B cell (primary cell): ENCODE results near the gene ATCAY. TPM values are rescaled to one million over a fixed set of nuclear protein-coding genes. Genes with fewer than 3 reads are reported as not detected.

Experiments
- ATAC-seq: fragments of 200-7000 bp; cut with Tn5 transposase; one replicate; pipeline ENCODE4 v1.10.0; 2021; ENCODE audit warnings: low read depth, mild to moderate bottlenecking, moderate number of reproducible peaks, moderate library complexity
- CTCF ChIA-PET: fragments of 350-600 bp; sonication (Branson Sonifier 250); formaldehyde crosslinking; loops from one replicate; lab custom pipeline; 2021; ENCODE audit warnings: antibody characterized with exemption, inconsistent platforms; lab: Charles Lee
- POLR2A ChIA-PET: fragments of 350-600 bp; sonication (Branson Sonifier 250); formaldehyde crosslinking; loops from one replicate; lab custom pipeline; 2021; ENCODE audit warnings: antibody characterized with exemption; lab: Charles Lee
- DNase-seq: peaks from one replicate; pipeline ENCODE4 v3.0.0; 2013
- H2AFZ ChIP-seq: 2 replicates; pipeline ENCODE4 v1.6.1; 2012; ENCODE audit warnings: mild to moderate bottlenecking, low read depth, low read length; ENCODE audit not compliant: insufficient read depth, poor library complexity, severe bottlenecking
- H3K27ac ChIP-seq, 2 donors: 1 replicate in 1 of 2; 2 replicates in 1 of 2; pipeline ENCODE4 v1.5.1; 2012 to 2013; ENCODE audit warnings: low read length in 2 of 2, mild to moderate bottlenecking in 2 of 2, moderate library complexity in 1 of 2
- H3K27me3 ChIP-seq, 4 experiments: fragments of 200-600 bp in 1 of 4; sonication (generic) in 1 of 4; replicated peaks in 1 of 4; 1 replicate in 2 of 4; 2 replicates in 2 of 4; pipeline versions ENCODE4 v1.6.1 to v1.7.0; 2013 to 2016; ENCODE audit warnings: low read length in 3 of 4, mild to moderate bottlenecking in 2 of 4, mixed read lengths in 1 of 4, moderate library complexity in 1 of 4; ENCODE audit not compliant: insufficient read depth in 4 of 4, control insufficient read depth in 3 of 4; ENCODE audit errors: control extremely low read depth in 1 of 4
- H3K36me3 ChIP-seq, 2 experiments: replicated peaks in 1 of 2; 1 replicate in 1 of 2; 2 replicates in 1 of 2; pipeline versions ENCODE4 v1.6.1 to v1.7.1; 2013; ENCODE audit warnings: low read length in 1 of 2; ENCODE audit not compliant: insufficient read depth in 2 of 2, control insufficient read depth in 1 of 2; ENCODE audit errors: control extremely low read depth in 1 of 2, extremely low read depth in 1 of 2
- H3K4me1 ChIP-seq, 2 donors: fragments of 200-600 bp in 1 of 2; sonication (generic) in 1 of 2; 1 replicate in 1 of 2; 2 replicates in 1 of 2; pipeline versions ENCODE4 v1.5.1 to v1.6.1; 2013 to 2017; ENCODE audit warnings: low read length in 2 of 2; ENCODE audit not compliant: control insufficient read depth in 2 of 2, insufficient read depth in 2 of 2
- H3K4me2 ChIP-seq: replicated peaks from 2 replicates; pipeline ENCODE3; 2012; ENCODE audit warnings: mild to moderate bottlenecking, low read depth, low read length; ENCODE audit not compliant: poor library complexity, severe bottlenecking
- H3K4me3 ChIP-seq, 5 experiments: fragments of 200-600 bp in 1 of 5; sonication (generic) in 1 of 5; 1 replicate in 3 of 5; 2 replicates in 2 of 5; pipeline versions ENCODE4 v1.5.1 to v1.7.0; 2011 to 2016; ENCODE audit warnings: low read length in 4 of 5, mild to moderate bottlenecking in 4 of 5, low read depth in 2 of 5, control low read depth in 1 of 5, moderate library complexity in 1 of 5; ENCODE audit not compliant: insufficient read depth in 1 of 5; ENCODE audit errors: control extremely low read depth in 1 of 5, extremely low read depth in 1 of 5
- H3K79me2 ChIP-seq: fragments of 200-600 bp; sonication (generic); one replicate; pipeline ENCODE4 v1.6.0; 2016; ENCODE audit warnings: low read length; ENCODE audit not compliant: control insufficient read depth, insufficient read depth
- H3K9ac ChIP-seq: fragments of 200-600 bp; sonication (generic); 2 replicates; pipeline ENCODE4 v1.6.1; 2017; ENCODE audit warnings: mild to moderate bottlenecking, low read length, moderate library complexity
- H3K9me3 ChIP-seq, 3 donors: one replicate each; pipeline versions ENCODE4 v1.6.1 to v1.7.1; 2013; ENCODE audit warnings: low read length in 2 of 3; ENCODE audit not compliant: control insufficient read depth in 2 of 3, insufficient read depth in 1 of 3; ENCODE audit errors: control extremely low read depth in 1 of 3
- H4K20me1 ChIP-seq: 2 replicates; pipeline ENCODE4 v1.6.0; 2012; ENCODE audit warnings: mild to moderate bottlenecking, low read length; ENCODE audit not compliant: insufficient read depth, control insufficient read depth, poor library complexity, severe bottlenecking
- H3K27ac Mint-ChIP-seq: one replicate; pipeline ENCODE4 v1.8.0; 2021; ENCODE audit warnings: mixed read lengths
- H3K27me3 Mint-ChIP-seq: one replicate; pipeline ENCODE4 v1.8.0; 2021; ENCODE audit warnings: mixed read lengths
- H3K4me1 Mint-ChIP-seq: one replicate; pipeline ENCODE4 v1.8.0; 2021; ENCODE audit warnings: mixed read lengths
- H3K4me3 Mint-ChIP-seq: one replicate; pipeline ENCODE4 v1.8.0; 2021; ENCODE audit warnings: mixed read lengths
- H3K9me3 Mint-ChIP-seq: one replicate; pipeline ENCODE4 v1.8.0; 2022; ENCODE audit warnings: mixed read lengths; ENCODE audit not compliant: insufficient read depth
- EZH2 ChIP-seq: IDR thresholded peaks from 2 replicates; pipeline ENCODE4 v1.6.1; 2012; ENCODE audit warnings: borderline replicate concordance, low read depth, mild to moderate bottlenecking, moderate library complexity, low read length; ENCODE audit not compliant: insufficient read depth, poor library complexity, severe bottlenecking
- WGBS: methylation state at CpG from one replicate; pipeline ENCODE4 v1.1.5; 2013; ENCODE audit warnings: missing lambda C conversion rate; ENCODE audit not compliant: insufficient coverage; 5-methylcytosine and 5-hydroxymethylcytosine counted together
- intact Hi-C: fragments of 100-400 bp; cut with micrococcal nuclease; formaldehyde crosslinking; loops from one replicate; pipeline ENCODE4 v1.10.0; 2022
- polyA plus RNA-seq: library from polyadenylated mRNA; depleted of rRNA; stranded (reverse); fragments of >200 nt; gene quantifications from 2 replicates; pipeline ENCODE4 v1.2.3, GENCODE V29; 2012
- total RNA-seq, 2 donors: library from RNA; stranded (reverse); fragments of 120-200 nt in 1 of 2; gene quantifications; 1 replicate in 1 of 2; 2 replicates in 1 of 2; pipeline versions ENCODE4 v1.2.3 to v1.2.4, GENCODE V29; 2013 to 2022
- TF ChIP-seq, protein P1 (sequence below): fragments of 200-600 bp; IDR thresholded peaks from one replicate; pipeline ENCODE4 v1.8.0; 2022; ENCODE audit warnings: antibody characterized with exemption, mild to moderate bottlenecking

Gene ATCAY
- total and polyA plus RNA-seq, 2 donors (not counting 1 experiment from before 2014, with no cell fraction given), result not detected

DNA sequence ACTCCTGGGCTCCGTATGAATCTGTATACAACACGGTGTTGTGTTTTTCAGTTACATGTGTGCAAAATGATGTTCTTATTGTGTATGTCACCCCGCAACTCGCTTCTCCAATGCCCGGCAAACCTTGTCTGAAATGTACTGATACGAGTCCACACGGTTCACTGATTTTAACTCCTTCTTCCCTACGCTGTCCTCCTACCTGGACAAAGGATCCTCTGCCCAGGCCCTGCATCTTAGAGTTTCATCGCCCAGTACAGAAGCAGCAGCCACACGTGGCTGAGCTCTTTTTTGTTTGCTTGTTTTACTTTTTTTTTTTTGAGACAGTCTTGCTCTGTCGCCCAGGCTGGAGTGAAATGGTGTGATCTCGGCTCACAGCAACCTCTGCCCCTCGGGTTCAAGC lies 40.5 kb upstream of the ATCAY start:
- ATAC-seq (no peak), DNase-seq (no peak)
- Histone ChIP-seq H2AFZ (no peak overlapping the region), H3K36me3 (no peaks in the 10 kb centered on the region), H3K4me1 (no peaks in the 10 kb centered on the region), H4K20me1 (no peaks in the 10 kb centered on the region), H3K9ac (no peak overlapping the region), H3K4me2 (no peak overlapping the region), H3K27me3 (no peaks in the 10 kb centered on the region), H3K4me3 (no peak overlapping the region), H3K9me3 (peaks cover 0 to 3% (median 0%) of the 10 kb centered on the region in 3 donors), H3K79me2 (no peaks in the 10 kb centered on the region), H3K27ac (no peak overlapping the region)
- H3K4me1 Mint-ChIP-seq, result no peaks in the 10 kb centered on the region
- H3K4me3 Mint-ChIP-seq, result no peak overlapping the region
- H3K27me3 Mint-ChIP-seq, result no peaks in the 10 kb centered on the region
- WGBS, result 71% methylated on average over 7 of the region's 13 CpGs
- H3K27ac Mint-ChIP-seq, result no peak overlapping the region
- TF ChIP-seq, protein P1, sequence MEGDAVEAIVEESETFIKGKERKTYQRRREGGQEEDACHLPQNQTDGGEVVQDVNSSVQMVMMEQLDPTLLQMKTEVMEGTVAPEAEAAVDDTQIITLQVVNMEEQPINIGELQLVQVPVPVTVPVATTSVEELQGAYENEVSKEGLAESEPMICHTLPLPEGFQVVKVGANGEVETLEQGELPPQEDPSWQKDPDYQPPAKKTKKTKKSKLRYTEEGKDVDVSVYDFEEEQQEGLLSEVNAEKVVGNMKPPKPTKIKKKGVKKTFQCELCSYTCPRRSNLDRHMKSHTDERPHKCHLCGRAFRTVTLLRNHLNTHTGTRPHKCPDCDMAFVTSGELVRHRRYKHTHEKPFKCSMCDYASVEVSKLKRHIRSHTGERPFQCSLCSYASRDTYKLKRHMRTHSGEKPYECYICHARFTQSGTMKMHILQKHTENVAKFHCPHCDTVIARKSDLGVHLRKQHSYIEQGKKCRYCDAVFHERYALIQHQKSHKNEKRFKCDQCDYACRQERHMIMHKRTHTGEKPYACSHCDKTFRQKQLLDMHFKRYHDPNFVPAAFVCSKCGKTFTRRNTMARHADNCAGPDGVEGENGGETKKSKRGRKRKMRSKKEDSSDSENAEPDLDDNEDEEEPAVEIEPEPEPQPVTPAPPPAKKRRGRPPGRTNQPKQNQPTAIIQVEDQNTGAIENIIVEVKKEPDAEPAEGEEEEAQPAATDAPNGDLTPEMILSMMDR, result no peak
- no peak for TF ChIP-seq EZH2
- no peaks in the 10 kb centered on the region for H3K9me3 Mint-ChIP-seq
- intact Hi-C loops, result no loop called here
- CTCF ChIA-PET, result no interaction called here
- POLR2A ChIA-PET, result interaction anchor here (0.6 kb wide), 1 partner anchor 35 kb away, joined by 3 read pairs; no protein-coding TSS in a partner anchor

DNA sequence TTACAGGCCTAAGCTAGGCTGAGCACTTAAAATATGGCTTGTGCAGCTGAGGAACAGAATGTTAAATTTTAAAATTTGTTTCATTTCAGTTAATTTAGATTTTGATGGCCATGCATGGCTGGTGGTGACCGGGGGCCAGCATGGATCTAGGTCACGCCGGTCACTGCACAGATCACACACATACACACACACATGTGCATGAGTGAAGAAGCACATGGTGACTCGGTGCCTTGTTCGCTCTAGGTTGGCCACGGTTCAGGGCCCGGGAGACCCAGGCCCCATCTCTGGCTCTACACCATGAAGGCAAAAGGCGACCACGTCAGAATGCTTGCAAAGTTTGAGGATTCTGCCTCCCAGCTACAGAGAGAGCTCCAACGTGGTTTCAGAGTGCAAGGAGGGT lies 39.7 kb upstream of the ATCAY start:
- DNase-seq (no peak), ATAC-seq (no peak)
- H3K4me3 ChIP-seq, result no peak overlapping the region
- Mint-ChIP-seq H3K9me3 (no peaks in the 10 kb centered on the region), H3K4me1 (no peaks in the 10 kb centered on the region), H3K27ac (no peak overlapping the region), H3K27me3 (no peaks in the 10 kb centered on the region), H3K4me3 (no peak overlapping the region)
- no peak for TF ChIP-seq EZH2
- TF ChIP-seq, protein P1, result no peak
- 83% methylated on average over 5 of the region's 10 CpGs for WGBS
- H3K9me3 ChIP-seq, result peaks cover 0 to 3% (median 0%) of the 10 kb centered on the region in 3 donors
- no peak overlapping the region for H3K4me2 ChIP-seq
- no peaks in the 10 kb centered on the region for H3K79me2 ChIP-seq
- ChIA-PET CTCF (no interaction called here), POLR2A (no interaction called here)
- H3K27me3 ChIP-seq, result no peaks in the 10 kb centered on the region
- intact Hi-C loops, result no loop called here
- H3K27ac ChIP-seq, result no peak overlapping the region
- no peak overlapping the region for H3K9ac ChIP-seq
- no peaks in the 10 kb centered on the region for H3K4me1 ChIP-seq
- H3K36me3 ChIP-seq, result no peaks in the 10 kb centered on the region
- no peak overlapping the region for H2AFZ ChIP-seq
- H4K20me1 ChIP-seq, result no peaks in the 10 kb centered on the region
